HL-60 (cell line): ENCODE measurements around the gene SPATS2.

Source experiments
- DNase-seq, 2 experiments: peaks; one replicate each; pipeline ENCODE4 v3.0.0-alpha.2; 2010 to 2020; ENCODE audit warnings: low read depth in 1 of 2, low spot score in 1 of 2
- H3K27ac ChIP-seq: fragments of 250-450 bp; sonication (Bioruptor Pico); replicated peaks from 2 replicates; pipeline ENCODE4 v1.5.1; 2020; ENCODE audit warnings: mild to moderate bottlenecking, moderate library complexity
- H3K27me3 ChIP-seq: fragments of 250-450 bp; sonication (Bioruptor Pico); 2 replicates; pipeline ENCODE4 v1.5.1; 2021; ENCODE audit warnings: mild to moderate bottlenecking, moderate library complexity; ENCODE audit not compliant: insufficient read depth, poor library complexity, severe bottlenecking
- H3K4me3 ChIP-seq: replicated peaks from 2 replicates; pipeline ENCODE4 v1.5.1; 2011; ENCODE audit warnings: mild to moderate bottlenecking, control low read depth, low read length; ENCODE audit not compliant: insufficient read depth
- GABPA ChIP-seq: IDR thresholded peaks from 2 replicates; pipeline ENCODE4 v1.6.1; 2012; ENCODE audit warnings: low read depth
- POLR2AphosphoS5 ChIP-seq: IDR thresholded peaks from 2 replicates; pipeline ENCODE4 v1.6.1; 2012; ENCODE audit warnings: low read depth
- SPI1 ChIP-seq: IDR thresholded peaks from 2 replicates; pipeline ENCODE4 v1.6.1; 2012; ENCODE audit warnings: low read depth, mild to moderate bottlenecking, borderline replicate concordance
- TF ChIP-seq, protein P1 (sequence below): IDR thresholded peaks from one replicate; pipeline ENCODE4 v1.5.1; 2011; ENCODE audit warnings: low read length, control low read depth, inconsistent platforms; ENCODE audit not compliant: insufficient read depth
- TF ChIP-seq, protein P2 (sequence below): IDR thresholded peaks from 2 replicates; pipeline ENCODE4 v1.6.1; 2012; ENCODE audit warnings: low read depth; ENCODE audit not compliant: insufficient replicate concordance

SPATS2 gene

DNA sequence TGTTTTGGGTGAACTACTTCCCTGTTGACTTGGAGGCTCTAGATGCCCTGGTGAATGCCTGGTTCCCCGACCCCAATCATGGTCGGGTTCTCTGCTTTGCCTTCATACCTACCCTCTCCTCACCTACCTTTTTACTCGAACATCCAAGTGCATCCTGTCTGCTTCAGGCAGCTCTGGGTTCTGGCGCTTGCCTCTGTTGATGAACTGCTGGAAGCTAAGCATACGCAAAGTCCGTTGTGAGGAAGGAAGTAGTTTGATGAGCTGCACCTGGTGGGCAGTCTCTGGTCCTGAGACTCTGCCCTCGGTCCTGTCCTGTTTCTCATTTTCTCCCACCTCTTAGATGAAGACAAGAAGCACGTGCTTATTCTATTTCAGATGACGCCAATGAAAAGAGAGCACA is 185.2 kb downstream of the SPATS2 start:
- no peak for DNase-seq
- H3K27me3 ChIP-seq, result peaks cover 18% of the 10 kb centered on the region
- TF ChIP-seq, protein P1, sequence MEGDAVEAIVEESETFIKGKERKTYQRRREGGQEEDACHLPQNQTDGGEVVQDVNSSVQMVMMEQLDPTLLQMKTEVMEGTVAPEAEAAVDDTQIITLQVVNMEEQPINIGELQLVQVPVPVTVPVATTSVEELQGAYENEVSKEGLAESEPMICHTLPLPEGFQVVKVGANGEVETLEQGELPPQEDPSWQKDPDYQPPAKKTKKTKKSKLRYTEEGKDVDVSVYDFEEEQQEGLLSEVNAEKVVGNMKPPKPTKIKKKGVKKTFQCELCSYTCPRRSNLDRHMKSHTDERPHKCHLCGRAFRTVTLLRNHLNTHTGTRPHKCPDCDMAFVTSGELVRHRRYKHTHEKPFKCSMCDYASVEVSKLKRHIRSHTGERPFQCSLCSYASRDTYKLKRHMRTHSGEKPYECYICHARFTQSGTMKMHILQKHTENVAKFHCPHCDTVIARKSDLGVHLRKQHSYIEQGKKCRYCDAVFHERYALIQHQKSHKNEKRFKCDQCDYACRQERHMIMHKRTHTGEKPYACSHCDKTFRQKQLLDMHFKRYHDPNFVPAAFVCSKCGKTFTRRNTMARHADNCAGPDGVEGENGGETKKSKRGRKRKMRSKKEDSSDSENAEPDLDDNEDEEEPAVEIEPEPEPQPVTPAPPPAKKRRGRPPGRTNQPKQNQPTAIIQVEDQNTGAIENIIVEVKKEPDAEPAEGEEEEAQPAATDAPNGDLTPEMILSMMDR, result no peak
- H3K4me3 ChIP-seq, result no peak overlapping the region
- H3K27ac ChIP-seq, result no peak overlapping the region

DNA sequence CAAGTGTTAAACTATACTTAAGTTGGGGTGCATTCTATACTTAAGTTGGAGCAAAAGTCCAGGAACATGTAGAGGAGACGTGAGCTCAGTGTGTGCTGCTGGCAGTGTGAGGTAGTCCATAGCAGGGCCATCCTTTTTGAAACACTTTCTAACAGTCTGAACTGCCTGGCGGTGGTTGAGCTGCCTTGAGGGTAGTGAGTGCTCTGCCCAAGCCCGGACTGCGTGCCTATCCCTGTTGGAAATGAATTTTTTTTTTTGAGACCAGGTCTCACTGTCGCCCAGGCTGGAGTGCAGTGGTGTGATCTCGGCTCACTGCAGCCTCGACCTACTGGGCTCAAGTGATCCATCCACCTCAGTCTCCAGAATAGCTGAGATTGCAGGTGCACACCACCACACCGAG is 185.6 kb downstream of the SPATS2 start:
- DNase-seq, result no peak
- Histone ChIP-seq H3K4me3 (no peak overlapping the region), H3K27ac (no peak overlapping the region), H3K27me3 (peaks cover 15% of the 10 kb centered on the region)
- TF ChIP-seq, protein P2, sequence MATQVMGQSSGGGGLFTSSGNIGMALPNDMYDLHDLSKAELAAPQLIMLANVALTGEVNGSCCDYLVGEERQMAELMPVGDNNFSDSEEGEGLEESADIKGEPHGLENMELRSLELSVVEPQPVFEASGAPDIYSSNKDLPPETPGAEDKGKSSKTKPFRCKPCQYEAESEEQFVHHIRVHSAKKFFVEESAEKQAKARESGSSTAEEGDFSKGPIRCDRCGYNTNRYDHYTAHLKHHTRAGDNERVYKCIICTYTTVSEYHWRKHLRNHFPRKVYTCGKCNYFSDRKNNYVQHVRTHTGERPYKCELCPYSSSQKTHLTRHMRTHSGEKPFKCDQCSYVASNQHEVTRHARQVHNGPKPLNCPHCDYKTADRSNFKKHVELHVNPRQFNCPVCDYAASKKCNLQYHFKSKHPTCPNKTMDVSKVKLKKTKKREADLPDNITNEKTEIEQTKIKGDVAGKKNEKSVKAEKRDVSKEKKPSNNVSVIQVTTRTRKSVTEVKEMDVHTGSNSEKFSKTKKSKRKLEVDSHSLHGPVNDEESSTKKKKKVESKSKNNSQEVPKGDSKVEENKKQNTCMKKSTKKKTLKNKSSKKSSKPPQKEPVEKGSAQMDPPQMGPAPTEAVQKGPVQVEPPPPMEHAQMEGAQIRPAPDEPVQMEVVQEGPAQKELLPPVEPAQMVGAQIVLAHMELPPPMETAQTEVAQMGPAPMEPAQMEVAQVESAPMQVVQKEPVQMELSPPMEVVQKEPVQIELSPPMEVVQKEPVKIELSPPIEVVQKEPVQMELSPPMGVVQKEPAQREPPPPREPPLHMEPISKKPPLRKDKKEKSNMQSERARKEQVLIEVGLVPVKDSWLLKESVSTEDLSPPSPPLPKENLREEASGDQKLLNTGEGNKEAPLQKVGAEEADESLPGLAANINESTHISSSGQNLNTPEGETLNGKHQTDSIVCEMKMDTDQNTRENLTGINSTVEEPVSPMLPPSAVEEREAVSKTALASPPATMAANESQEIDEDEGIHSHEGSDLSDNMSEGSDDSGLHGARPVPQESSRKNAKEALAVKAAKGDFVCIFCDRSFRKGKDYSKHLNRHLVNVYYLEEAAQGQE, result no peak
- TF ChIP-seq, protein P1, result no peak
- TF ChIP-seq GABPA (no peak), POLR2AphosphoS5 (no peak), SPI1 (no peak)

DNA sequence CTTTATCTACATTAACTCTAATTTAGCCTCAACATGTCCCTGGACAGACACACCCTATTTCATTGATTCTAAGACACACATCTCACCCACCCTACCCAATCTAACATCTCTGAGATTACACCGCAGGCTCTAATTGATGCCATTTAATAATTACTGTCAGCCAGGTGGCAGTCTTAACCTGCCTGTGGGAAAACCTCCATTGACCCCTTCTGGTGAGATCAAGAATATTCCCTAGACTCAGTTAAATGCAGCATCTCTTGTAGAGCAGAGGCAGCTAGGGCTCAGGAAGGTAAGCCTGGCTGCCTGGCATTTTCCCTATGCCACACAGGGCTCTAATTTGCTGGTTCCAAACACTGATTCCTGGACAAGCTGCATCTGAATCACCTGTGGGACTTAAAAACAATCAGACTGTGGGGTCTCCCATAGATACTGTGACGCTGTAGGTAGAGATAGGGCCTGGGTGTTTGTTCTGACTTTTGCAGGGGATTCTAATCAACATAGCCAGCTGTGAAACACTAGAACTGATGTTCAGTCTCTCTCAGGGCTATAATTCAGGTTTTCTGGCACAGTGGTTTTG is 186.3 kb downstream of the SPATS2 start:
- H3K27ac ChIP-seq, result no peak overlapping the region
- no peak overlapping the region for H3K4me3 ChIP-seq
- no peak for TF ChIP-seq GABPA
- TF ChIP-seq, protein P2, result no peak
- TF ChIP-seq POLR2AphosphoS5, result no peak
- no peak for TF ChIP-seq SPI1
- TF ChIP-seq, protein P1, result no peak
- DNase-seq, result peak in 1 of 2 experiments; percentile 26
- peaks cover 8% of the 10 kb centered on the region for H3K27me3 ChIP-seq

DNA sequence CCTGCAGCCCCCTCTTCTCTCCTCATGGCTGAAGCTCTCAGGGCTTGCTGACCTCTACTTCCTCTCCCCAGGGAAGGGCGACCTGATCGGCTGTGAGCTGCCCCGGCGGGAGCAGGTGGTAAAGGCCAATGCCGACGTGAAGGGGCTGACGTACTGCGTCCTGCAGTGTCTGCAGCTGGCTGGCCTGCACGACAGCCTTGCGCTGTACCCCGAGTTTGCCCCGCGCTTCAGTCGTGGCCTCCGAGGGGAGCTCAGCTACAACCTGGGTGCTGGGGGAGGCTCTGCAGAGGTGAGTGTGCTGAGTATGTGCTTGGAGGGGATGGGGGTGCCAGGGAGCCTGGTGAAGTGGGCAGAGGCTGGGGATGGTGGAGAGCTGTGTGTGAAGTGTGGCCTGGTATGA is 187.0 kb downstream of the SPATS2 start:
- TF ChIP-seq GABPA (no peak), SPI1 (no peak), POLR2AphosphoS5 (no peak)
- TF ChIP-seq, protein P2, result no peak
- TF ChIP-seq, protein P1, result no peak
- Histone ChIP-seq H3K27me3 (peaks cover 4% of the 10 kb centered on the region), H3K4me3 (no peak overlapping the region), H3K27ac (no peak overlapping the region)
- no peak for DNase-seq
